H1 (cell line): ENCODE results near the gene PLXNB3. TPM values are rescaled to one million over a fixed set of nuclear protein-coding genes. Genes with fewer than 3 reads are reported as not detected.

ENCODE experiments used
- CTCF ChIA-PET: fragments of 300-600 bp; sonication (Branson Sonifier 250); formaldehyde crosslinking; loops from one replicate; lab custom pipeline; 2021; ENCODE audit not compliant: partially characterized antibody; lab: Charles Lee
- POLR2A ChIA-PET: fragments of 300-600 bp; sonication (Branson Sonifier 250); formaldehyde crosslinking; loops from one replicate; lab custom pipeline; 2021; ENCODE audit warnings: inconsistent platforms; ENCODE audit not compliant: partially characterized antibody; lab: Charles Lee
- DNase-seq, 2 experiments: peaks; one replicate each; pipeline versions ENCODE4 v3.0.0 to v3.0.0-alpha.2; 2010 to 2022; ENCODE audit warnings: low spot score in 2 of 2, low read depth in 1 of 2, mixed read lengths in 1 of 2
- FAIRE-seq: peaks from 2 replicates; lab custom pipeline; 2011; peaks lifted over from hg19 to GRCh38; lab: Jason Lieb, UNC
- H2AFZ ChIP-seq: 2 replicates; pipeline ENCODE4 v1.8.1; 2012; ENCODE audit warnings: low read length, inconsistent platforms
- H2AK5ac ChIP-seq: 2 replicates; pipeline ENCODE4 v1.6.1; 2013; ENCODE audit warnings: low read depth, low read length
- H2BK120ac ChIP-seq: replicated peaks from 2 replicates; pipeline ENCODE3; 2013; ENCODE audit warnings: low read depth, low read length, inconsistent platforms
- H2BK12ac ChIP-seq: 2 replicates; pipeline ENCODE4 v1.6.1; 2013; ENCODE audit warnings: low read depth, low read length
- H2BK15ac ChIP-seq: 2 replicates; pipeline ENCODE4 v1.6.1; 2013; ENCODE audit warnings: low read length
- H2BK20ac ChIP-seq: 2 replicates; pipeline ENCODE4 v1.6.1; 2013; ENCODE audit warnings: low read length
- H2BK5ac ChIP-seq: 2 replicates; pipeline ENCODE4 v1.6.1; 2013; ENCODE audit warnings: low read depth, low read length
- H3K14ac ChIP-seq: 2 replicates; pipeline ENCODE4 v1.6.1; 2013; ENCODE audit warnings: inconsistent platforms; ENCODE audit not compliant: insufficient read length
- H3K18ac ChIP-seq: 2 replicates; pipeline ENCODE4 v1.6.1; 2013; ENCODE audit warnings: low read length; ENCODE audit errors: extremely low read depth
- H3K23ac ChIP-seq: 2 replicates; pipeline ENCODE4 v1.6.1; 2013; ENCODE audit warnings: inconsistent platforms; ENCODE audit not compliant: insufficient read length
- H3K23me2 ChIP-seq: 2 replicates; pipeline ENCODE4 v1.6.1; 2013; ENCODE audit warnings: low read depth, low read length
- H3K27ac ChIP-seq: 2 replicates; pipeline ENCODE4 v1.6.1; 2011; ENCODE audit warnings: low read depth, low read length, inconsistent platforms
- H3K27me3 ChIP-seq, 4 experiments: replicated peaks in 1 of 4; 1 replicate in 1 of 4; 2 replicates in 3 of 4; pipeline versions ENCODE4 v1.6.1 to v1.8.1; 2011 to 2013; ENCODE audit warnings: low read length in 3 of 4, mild to moderate bottlenecking in 3 of 4, inconsistent platforms in 2 of 4, mixed read lengths in 2 of 4, moderate library complexity in 1 of 4; ENCODE audit not compliant: control insufficient read depth in 3 of 4, insufficient read depth in 3 of 4; ENCODE audit errors: extremely low read depth in 1 of 4
- H3K36me3 ChIP-seq, 4 experiments: 2 replicates each; pipeline versions ENCODE4 v1.6.1 to v1.8.1; 2011 to 2013; ENCODE audit warnings: mild to moderate bottlenecking in 4 of 4, low read length in 3 of 4, moderate library complexity in 2 of 4, control low read depth in 1 of 4, inconsistent platforms in 1 of 4; ENCODE audit not compliant: insufficient read depth in 4 of 4, control insufficient read depth in 2 of 4
- H3K4ac ChIP-seq: replicated peaks from 2 replicates; pipeline ENCODE3; 2013; ENCODE audit warnings: low read length, low read depth, mixed read lengths, inconsistent platforms; ENCODE audit not compliant: insufficient read length
- H3K4me1 ChIP-seq, 4 experiments: replicated peaks in 1 of 4; 1 replicate in 1 of 4; 2 replicates in 3 of 4; pipeline versions ENCODE4 v1.6.1 to v1.8.1; 2011 to 2013; ENCODE audit warnings: low read length in 3 of 4, inconsistent platforms in 2 of 4, mixed read lengths in 1 of 4; ENCODE audit not compliant: insufficient read depth in 4 of 4, control insufficient read depth in 3 of 4
- H3K4me2 ChIP-seq, 2 experiments: 2 replicates each; pipeline versions ENCODE4 v1.6.1 to v1.8.1; 2011 to 2013; ENCODE audit warnings: low read depth in 2 of 2, low read length in 2 of 2, control low read depth in 1 of 2, inconsistent platforms in 1 of 2, mild to moderate bottlenecking in 1 of 2; ENCODE audit not compliant: insufficient read depth in 1 of 2
- H3K4me3 ChIP-seq, 4 experiments: fragments of 200-600, 300-600 bp in 1 of 4; sonication (generic), shearing (Covaris generic), sonication (Bioruptor Twin) in 1 of 4; 2 replicates each; pipeline versions ENCODE4 v1.5.1 to v1.8.1; 2011 to 2016; ENCODE audit warnings: low read length in 4 of 4, low read depth in 3 of 4, control low read depth in 2 of 4, inconsistent platforms in 2 of 4, mild to moderate bottlenecking in 2 of 4, mixed read lengths in 1 of 4, moderate library complexity in 1 of 4; ENCODE audit not compliant: insufficient read depth in 2 of 4; ENCODE audit errors: extremely low read depth in 1 of 4
- H3K56ac ChIP-seq: replicated peaks from 2 replicates; pipeline ENCODE3; 2013; ENCODE audit warnings: low read depth, mild to moderate bottlenecking, mixed read lengths, low read length, inconsistent platforms; ENCODE audit not compliant: insufficient read length
- H3K79me1 ChIP-seq: 2 replicates; pipeline ENCODE4 v1.6.1; 2013; ENCODE audit warnings: low read depth, low read length, control low read depth
- H3K79me2 ChIP-seq, 2 experiments: 2 replicates each; pipeline versions ENCODE4 v1.6.1 to v1.8.1; 2012 to 2013; ENCODE audit warnings: low read length in 2 of 2, mild to moderate bottlenecking in 2 of 2, inconsistent platforms in 1 of 2; ENCODE audit not compliant: insufficient read depth in 2 of 2, control insufficient read depth in 1 of 2
- H3K9ac ChIP-seq, 4 experiments: replicated peaks in 1 of 4; 1 replicate in 1 of 4; 2 replicates in 3 of 4; pipeline versions ENCODE4 v1.6.1 to v1.8.1; 2011 to 2013; ENCODE audit warnings: low read depth in 3 of 4, low read length in 3 of 4, control low read depth in 2 of 4, mild to moderate bottlenecking in 2 of 4, moderate library complexity in 2 of 4, inconsistent platforms in 1 of 4; ENCODE audit errors: extremely low read depth in 1 of 4
- H3K9me3 ChIP-seq, 2 experiments: 2 replicates each; pipeline versions ENCODE4 v1.6.1 to v1.8.1; 2012 to 2013; ENCODE audit warnings: mild to moderate bottlenecking in 2 of 2, moderate library complexity in 2 of 2, control low read depth in 1 of 2, inconsistent platforms in 1 of 2, low read depth in 1 of 2, low read length in 1 of 2, mixed read lengths in 1 of 2; ENCODE audit not compliant: insufficient read depth in 2 of 2
- H4K20me1 ChIP-seq, 2 experiments: replicated peaks in 1 of 2; 2 replicates each; pipeline versions ENCODE3 to v1.8.1; 2011 to 2013; ENCODE audit warnings: inconsistent platforms in 2 of 2, low read length in 2 of 2, mild to moderate bottlenecking in 1 of 2; ENCODE audit not compliant: insufficient read depth in 2 of 2, control insufficient read depth in 1 of 2
- H4K5ac ChIP-seq: 2 replicates; pipeline ENCODE4 v1.6.1; 2013; ENCODE audit warnings: low read length, low read depth, mixed read lengths, inconsistent platforms; ENCODE audit not compliant: insufficient read length
- H4K8ac ChIP-seq: 2 replicates; pipeline ENCODE4 v1.8.0; 2013; ENCODE audit warnings: mild to moderate bottlenecking, moderate library complexity, low read length, inconsistent platforms; ENCODE audit not compliant: insufficient read depth; ENCODE audit errors: extremely low read depth
- H4K91ac ChIP-seq: replicated peaks from 2 replicates; pipeline ENCODE3; 2013; ENCODE audit warnings: low read length, mixed read lengths, inconsistent platforms; ENCODE audit not compliant: insufficient read length
- BCL11A ChIP-seq, 2 experiments: IDR thresholded peaks; one replicate each; pipeline ENCODE4 v1.6.1; 2011; ENCODE audit warnings: low read depth in 2 of 2, low read length in 2 of 2, mild to moderate bottlenecking in 2 of 2
- CBX8 ChIP-seq: fragments of 300-800, 300-1000 bp; sonication (generic); IDR thresholded peaks from 2 replicates; pipeline ENCODE4 v1.7.1; 2016; ENCODE audit warnings: low read depth, low read length, borderline replicate concordance
- CTBP2 ChIP-seq: IDR thresholded peaks from 2 replicates; pipeline ENCODE4 v1.7.0; 2011; ENCODE audit warnings: borderline replicate concordance, mild to moderate bottlenecking, moderate library complexity, mixed read lengths, low read length; ENCODE audit not compliant: insufficient read depth, insufficient read length
- GABPA ChIP-seq: IDR thresholded peaks from 2 replicates; pipeline ENCODE4 v1.6.1; 2011; ENCODE audit warnings: mild to moderate bottlenecking, low read length, moderate library complexity, borderline replicate concordance; ENCODE audit not compliant: insufficient read depth
- KDM5A ChIP-seq: fragments of 200-600 bp; IDR thresholded peaks from 2 replicates; pipeline ENCODE4 v1.7.1; 2012; ENCODE audit warnings: mild to moderate bottlenecking, low read length, inconsistent platforms, mixed read lengths
- MAFK ChIP-seq: IDR thresholded peaks from 2 replicates; pipeline ENCODE4 v1.6.1; 2012; ENCODE audit warnings: low read depth, mild to moderate bottlenecking, improper control_type of control experiment, low read length
- RFX5 ChIP-seq: IDR thresholded peaks from 2 replicates; pipeline ENCODE4 v1.6.1; 2011; ENCODE audit warnings: low read depth, low read length, improper control_type of control experiment, borderline replicate concordance
- WGBS, 2 experiments: shearing (Covaris generic) in 1 of 2; methylation state at CpG; one replicate each; pipeline versions ENCODE4 v1.1.6 to v1.1.7; 2013 to 2015; ENCODE audit warnings: low lambda C conversion rate in 2 of 2, mixed read lengths in 2 of 2, inconsistent platforms in 1 of 2, low coverage in 1 of 2, missing lambda C conversion rate in 1 of 2; ENCODE audit not compliant: insufficient replicate concordance in 2 of 2, insufficient coverage in 1 of 2, insufficient read length in 1 of 2; ENCODE audit errors: extremely low coverage in 1 of 2, missing lambda C conversion rate in 1 of 2; 5-methylcytosine and 5-hydroxymethylcytosine counted together
- polyA plus RNA-seq, 7 experiments: library from polyadenylated mRNA; depleted of rRNA in 3 of 7; stranded (reverse) in 5 of 7; unstranded in 2 of 7; fragments of >200 nt in 5 of 7; fragments of 200-250 nt in 2 of 7; gene quantifications; 1 replicate in 5 of 7; 2 replicates in 1 of 7; 4 replicates in 1 of 7; pipeline versions ENCODE4 v1.2.1 to v1.2.3, GENCODE V29; 2011 to 2013; ENCODE audit warnings: missing spikeins in 2 of 7, mixed read lengths in 2 of 7
- total RNA-seq: library from RNA; stranded (reverse); fragmentation: NEBNext Ultra II Directional; extraction: Animal tissue kit (Norgen Biotek cat#: 25700); gene quantifications from 2 replicates; pipeline ENCODE4 v1.2.1, GENCODE V29; 2021

Gene PLXNB3
- total and polyA plus RNA-seq, 2 of the 8 experiments (the other 6 are each of a cell fraction or from before 2014, with no cell fraction given), result 1.2 to 2.7 TPM

GRCh38 chrX:153825042-153825441 lies 61.0 kb downstream of the PLXNB3 start:
- Histone ChIP-seq H3K4me1 (peaks cover 6 to 23% (median 15%) of the 10 kb centered on the region in 4 experiments; a peak in 6 of 7 replicates), H3K18ac (no peak overlapping the region; the same call in 1 of the 2 replicates), H3K56ac (no peak overlapping the region), H3K36me3 (no peaks in the 10 kb centered on the region; a peak in 1 of 8 replicates), H2BK5ac (0 out of 2 replicates have a peak overlapping the region, but pooled peaks have one; percentile 52), H3K23ac (no peak overlapping the region), H3K4ac (no peak overlapping the region), H2AFZ (no peak overlapping the region), H3K14ac (no peak overlapping the region), H2BK20ac (no peak overlapping the region), H4K20me1 (peaks cover 0 to 2% of the 10 kb centered on the region in 2 experiments), H2AK5ac (peak overlapping the region; percentile 53; the same call in 1 of the 2 replicates), H3K23me2 (no peaks in the 10 kb centered on the region), H3K4me2 (peak overlapping the region in 1 of 2 experiments; percentile 15; a peak in 2 of 4 replicates), H4K5ac (no peak overlapping the region), H3K4me3 (no peak overlapping the region; a peak in 1 of 8 replicates), H3K79me1 (no peaks in the 10 kb centered on the region; the same call in 1 of the 2 replicates), H3K9ac (no peak overlapping the region), H3K27me3 (no peaks in the 10 kb centered on the region; a peak in 2 of 7 replicates), H4K8ac (peak overlapping the region; percentile 68; the same call in 1 of the 2 replicates), H3K79me2 (peaks cover 26 to 83% of the 10 kb centered on the region in 2 experiments), H2BK12ac (peak overlapping the region; percentile 50; the same call in 1 of the 2 replicates), H3K9me3 (no peaks in the 10 kb centered on the region)
- FAIRE-seq (no peak), DNase-seq (no peak)
- POLR2A ChIA-PET, result interaction anchor here (1.0 to 2.1 kb wide), 2 partner anchors 14 to 84 kb away, joined by 4 to 5 read pairs; no protein-coding TSS in a partner anchor
- 79% methylated on average over 4 of the region's 8 CpGs; no CpG with 5 or more reads in 1 of the 2 experiments for WGBS, 2 experiments
- no peak for TF ChIP-seq CTBP2
- TF ChIP-seq CBX8, result no peak
- no peak for TF ChIP-seq RFX5
- no peak for TF ChIP-seq MAFK
- TF ChIP-seq KDM5A, result no peak
- TF ChIP-seq BCL11A (IDR thresholded peaks at IDR 0.05; ENCODE audit: low read depth in 2 of 2, low read length in 2 of 2), result no peak
- no peak for TF ChIP-seq GABPA
- TF ChIP-seq, all 59 proteins: peak for 0
- CTCF ChIA-PET, result interaction anchor here (1.1 to 1.2 kb wide), 2 partner anchors 18 to 20 kb away, joined by 3 to 5 read pairs; no protein-coding TSS in a partner anchor
- H4K91ac ChIP-seq, result no peak overlapping the region
- H3K27ac ChIP-seq, result no peak overlapping the region
- no peak overlapping the region for H2BK120ac ChIP-seq
- H2BK15ac ChIP-seq, result no peak overlapping the region
